NK-92 (cell line): ENCODE measurements around the gene GRIK1.
"Not testable (repeated sequence)": the region's sequence is repeated elsewhere in the genome, so short reads cannot be mapped to it uniquely, and the experiment has no call there.

ENCODE experiments used
- DNase-seq: peaks from one replicate; lab custom pipeline; 2025; ENCODE audit not compliant: unreplicated experiment; lab: John Stamatoyannopoulos, UW

GRIK1 gene

GRCh38 chr21:29624776-29625175 lies 315.0 kb downstream of the GRIK1 start:
- no peak for DNase-seq

GRCh38 chr21:29621525-29621924 lies 318.3 kb downstream of the GRIK1 start:
- no peak for DNase-seq

- no peak for DNase-seq
Measured at GRCh38 chr21:29616209-29616751, 323.5 kb downstream of the GRIK1 start.

GRCh38 chr21:29613877-29614276 lies 325.9 kb downstream of the GRIK1 start:
- no peak for DNase-seq

- DNase-seq, result no peak
Measured at GRCh38 chr21:29613021-29613420, 326.8 kb downstream of the GRIK1 start.

GRCh38 chr21:29610779-29611360 lies 328.9 kb downstream of the GRIK1 start:
- no peak for DNase-seq

GRCh38 chr21:29606613-29607012 lies 333.2 kb downstream of the GRIK1 start:
- DNase-seq, result no peak

- not testable (repeated sequence) for DNase-seq
Measured at GRCh38 chr21:29605219-29605618, 334.6 kb downstream of the GRIK1 start.

GRCh38 chr21:29604076-29604475 lies 335.7 kb downstream of the GRIK1 start:
- no peak for DNase-seq

GRCh38 chr21:29601047-29601446 lies 338.7 kb downstream of the GRIK1 start:
- no peak for DNase-seq

GRCh38 chr21:29586696-29587095 lies 353.1 kb downstream of the GRIK1 start:
- no peak for DNase-seq

- DNase-seq, result no peak
Measured at GRCh38 chr21:29585462-29585861, 354.3 kb downstream of the GRIK1 start.

GRCh38 chr21:29583424-29583924 lies 356.3 kb downstream of the GRIK1 start:
- DNase-seq, result no peak

- no peak for DNase-seq
Measured at GRCh38 chr21:29582855-29583254, 356.9 kb downstream of the GRIK1 start.

- DNase-seq, result no peak
Measured at GRCh38 chr21:29581393-29581792, 358.4 kb downstream of the GRIK1 start.

- DNase-seq, result no peak
Measured at GRCh38 chr21:29580732-29581285, 359.0 kb downstream of the GRIK1 start.

GRCh38 chr21:29578306-29578705 lies 361.5 kb downstream of the GRIK1 start:
- no peak for DNase-seq

GRCh38 chr21:29571949-29572348 lies 367.8 kb downstream of the GRIK1 start:
- no peak for DNase-seq

- no peak for DNase-seq
Measured at GRCh38 chr21:29568020-29568697, 371.6 kb downstream of the GRIK1 start.

GRCh38 chr21:29557931-29558725 lies 381.7 kb downstream of the GRIK1 start:
- DNase-seq, result no peak

GRCh38 chr21:29557200-29557599 lies 382.6 kb downstream of the GRIK1 start:
- DNase-seq, result no peak
